ENCODE results near the gene MYADML2. TPM values are rescaled to one million over a fixed set of nuclear protein-coding genes. Genes with fewer than 3 reads are reported as not detected.

Gene MYADML2
- total RNA-seq, 2 donors from 2014 or later, result not detected

GRCh38 chr17:81939218-81939617, 7.8 kb downstream of the MYADML2 start:
- Histone ChIP-seq H3K4me3 (ENCODE audit: low read length) (no peak overlapping the region), H3K9me3 (ENCODE audit: control insufficient read depth, low read length) (no peaks in the 10 kb centered on the region), H3K9ac (ENCODE audit: extremely low read depth, low read length, poor library complexity, severe bottlenecking) (no peak overlapping the region), H3K27ac (ENCODE audit: low read depth, low read length) (no peak overlapping the region), H3K36me3 (ENCODE audit: control insufficient read depth, insufficient read depth, low read length) (peaks cover 4% of the 10 kb centered on the region), H3K27me3 (ENCODE audit: control insufficient read depth, insufficient read depth, low read length, poor library complexity, severe bottlenecking) (no peaks in the 10 kb centered on the region), H3K4me1 (ENCODE audit: control insufficient read depth, insufficient read depth, low read length) (no peaks in the 10 kb centered on the region)
- 81 to 94% methylated on average over 7 to 15 of the region's 15 CpGs for WGBS, 2 experiments (ENCODE audit: insufficient coverage in 1 of 2, insufficient read length in 1 of 2)
- Mint-ChIP-seq H3K27ac (no peak overlapping the region), H3K4me1 (no peaks in the 10 kb centered on the region), H3K9me3 (no peaks in the 10 kb centered on the region), H3K4me3 (no peak overlapping the region), H3K36me3 (ENCODE audit: low read depth) (peaks cover 6% of the 10 kb centered on the region), H3K27me3 (ENCODE audit: insufficient read depth) (peaks cover 22% of the 10 kb centered on the region)
- TF ChIP-seq CTCF (conservative IDR thresholded peaks at IDR 0.05), result no peak
- DNase-seq, result no peak

- peaks cover 4% of the 10 kb centered on the region for H3K36me3 ChIP-seq (ENCODE audit: control insufficient read depth, insufficient read depth, low read length)
- H3K4me1 ChIP-seq (ENCODE audit: control insufficient read depth, insufficient read depth, low read length), result no peaks in the 10 kb centered on the region
- peaks cover 6% of the 10 kb centered on the region for H3K36me3 Mint-ChIP-seq (ENCODE audit: low read depth)
- no peaks in the 10 kb centered on the region for H3K4me1 Mint-ChIP-seq
- TF ChIP-seq CTCF (conservative IDR thresholded peaks at IDR 0.05), result no peak
- peak overlapping the region; percentile 73 for H3K4me3 Mint-ChIP-seq
- H3K9me3 Mint-ChIP-seq, result no peaks in the 10 kb centered on the region
- no peaks in the 10 kb centered on the region for H3K9me3 ChIP-seq (ENCODE audit: control insufficient read depth, low read length)
- 90% methylated on average over 6 of the region's 6 CpGs; no CpG with 5 or more reads in 1 of the 2 experiments for WGBS, 2 experiments (ENCODE audit: insufficient coverage in 1 of 2, insufficient read length in 1 of 2)
- H3K27me3 ChIP-seq (ENCODE audit: control insufficient read depth, insufficient read depth, low read length, poor library complexity, severe bottlenecking), result no peaks in the 10 kb centered on the region
- peak overlapping the region; percentile 39 for H3K27ac Mint-ChIP-seq
- H3K27ac ChIP-seq (ENCODE audit: low read depth, low read length), result no peak overlapping the region
- no peak overlapping the region for H3K9ac ChIP-seq (ENCODE audit: extremely low read depth, low read length, poor library complexity, severe bottlenecking)
- H3K4me3 ChIP-seq (ENCODE audit: low read length), result peak overlapping the region; percentile 81
- DNase-seq, result no peak
- H3K27me3 Mint-ChIP-seq (ENCODE audit: insufficient read depth), result peaks cover 11% of the 10 kb centered on the region
These were observed 11.3 kb downstream of the MYADML2 start for GRCh38 chr17:81935709-81936084.

- Histone ChIP-seq H3K4me3 (ENCODE audit: low read length) (peak overlapping the region; percentile 81), H3K36me3 (ENCODE audit: control insufficient read depth, insufficient read depth, low read length) (peaks cover 4% of the 10 kb centered on the region), H3K4me1 (ENCODE audit: control insufficient read depth, insufficient read depth, low read length) (no peaks in the 10 kb centered on the region), H3K27ac (ENCODE audit: low read depth, low read length) (no peak overlapping the region), H3K27me3 (ENCODE audit: control insufficient read depth, insufficient read depth, low read length, poor library complexity, severe bottlenecking) (no peaks in the 10 kb centered on the region), H3K9ac (ENCODE audit: extremely low read depth, low read length, poor library complexity, severe bottlenecking) (no peak overlapping the region), H3K9me3 (ENCODE audit: control insufficient read depth, low read length) (no peaks in the 10 kb centered on the region)
- no peaks in the 10 kb centered on the region for H3K9me3 Mint-ChIP-seq
- peaks cover 11% of the 10 kb centered on the region for H3K27me3 Mint-ChIP-seq (ENCODE audit: insufficient read depth)
- peaks cover 6% of the 10 kb centered on the region for H3K36me3 Mint-ChIP-seq (ENCODE audit: low read depth)
- TF ChIP-seq CTCF (conservative IDR thresholded peaks at IDR 0.05), result no peak
- H3K4me1 Mint-ChIP-seq, result no peaks in the 10 kb centered on the region
- 93 to 94% methylated on average over 29 to 38 of the region's 38 CpGs for WGBS, 2 experiments (ENCODE audit: insufficient coverage in 1 of 2, insufficient read length in 1 of 2)
- peak overlapping the region; percentile 73 for H3K4me3 Mint-ChIP-seq
- DNase-seq, result no peak
- no peak overlapping the region for H3K27ac Mint-ChIP-seq
These were observed 12.0 kb downstream of the MYADML2 start for GRCh38 chr17:81934850-81935708.
